Eye (tissue), 1 donor: ENCODE measurements around the gene OR1A2.
"Not testable (repeated sequence)": the region's sequence is repeated elsewhere in the genome, so short reads cannot be mapped to it uniquely, and the experiment has no call there.

ENCODE experiments used
- DNase-seq: peaks from one replicate; pipeline ENCODE4 v3.0.0-alpha.2; 2015

Gene OR1A2

DNA sequence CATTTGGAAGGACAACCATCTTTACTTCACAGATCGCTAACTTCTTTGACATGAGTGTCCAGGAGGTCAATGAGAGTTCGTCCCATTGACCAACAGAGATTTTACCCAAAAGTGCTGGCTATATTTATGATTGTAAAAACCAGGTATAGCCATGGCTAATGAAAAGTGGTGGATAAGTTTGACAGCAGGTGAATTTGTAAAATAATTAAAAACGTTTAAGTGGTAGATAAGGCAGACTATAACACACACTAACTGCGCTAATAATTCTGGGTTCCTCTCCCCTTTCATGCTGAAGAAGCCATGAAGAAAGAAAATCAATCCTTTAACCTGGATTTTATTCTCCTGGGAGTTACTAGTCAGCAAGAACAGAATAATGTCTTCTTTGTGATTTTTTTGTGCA, at the start of gene OR1A2:
Gene OR1A2, plus strand, starts transcription at position 301 of the 400 bp plus-strand sequence. Its CDS starts 0 bp downstream, at position 301.
- no peak for DNase-seq

- no peak for DNase-seq
Observed at GRCh38 chr17:3157218-3157617, 40.1 kb upstream of the OR1A2 start.

DNA sequence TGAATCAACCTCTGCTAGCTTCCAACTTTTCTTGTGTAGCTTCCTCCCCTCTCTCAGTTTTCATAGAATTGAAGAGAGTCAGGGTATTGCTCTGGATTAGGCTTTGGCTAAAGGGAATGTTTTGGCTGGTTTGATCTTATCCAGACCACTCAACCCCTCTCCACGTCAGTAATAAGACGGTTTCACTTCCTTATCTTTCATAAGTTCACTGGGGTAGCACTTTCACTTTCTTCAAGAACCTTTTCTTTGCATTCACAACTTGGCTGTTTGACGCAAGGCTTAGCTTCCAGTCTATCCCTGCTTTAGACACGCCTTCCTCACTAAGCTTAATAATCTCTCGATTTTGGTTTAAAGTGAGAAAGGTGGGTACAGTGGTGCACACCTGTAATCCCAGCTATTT, 29.7 kb upstream of the OR1A2 start:
- no peak for DNase-seq

GRCh38 chr17:3189961-3190360, 7.4 kb upstream of the OR1A2 start:
- DNase-seq = no peak

- no peak for DNase-seq
Observed at GRCh38 chr17:3207367-3207766, 10.0 kb downstream of the OR1A2 start, which contains the start of gene OR1A1. Gene OR1A1 (plus strand): TSS chr17:3207667. CDS start chr17:3215621, 7,954 bp downstream.

GRCh38 chr17:3208484-3208883, 11.2 kb downstream of the OR1A2 start:
- DNase-seq = no peak

GRCh38 chr17:3213001-3213400, 15.7 kb downstream of the OR1A2 start:
- no peak for DNase-seq

GRCh38 chr17:3213587-3213986, 16.3 kb downstream of the OR1A2 start:
- no peak for DNase-seq

- DNase-seq = not testable (repeated sequence)
Observed at GRCh38 chr17:3219978-3220377, 22.7 kb downstream of the OR1A2 start.

DNA sequence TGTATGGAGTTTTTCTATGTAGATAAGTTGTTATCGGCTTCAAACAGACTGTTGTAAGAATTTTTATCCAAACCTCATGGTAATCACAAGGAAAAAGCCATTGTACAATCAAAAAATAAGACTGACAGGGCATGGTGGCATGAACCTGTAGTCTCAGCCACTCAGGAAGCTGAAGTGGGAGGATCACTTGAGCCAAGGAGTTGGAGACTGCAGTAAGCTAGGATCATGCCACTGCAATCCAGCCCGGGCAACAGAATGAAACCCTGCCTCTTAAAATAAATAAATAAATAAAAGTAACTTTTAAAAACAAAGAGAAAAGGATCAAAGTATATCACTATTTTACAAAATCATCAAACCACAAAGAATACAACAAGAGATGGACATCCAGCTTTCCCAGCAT, 24.5 kb downstream of the OR1A2 start:
- no peak for DNase-seq

DNA sequence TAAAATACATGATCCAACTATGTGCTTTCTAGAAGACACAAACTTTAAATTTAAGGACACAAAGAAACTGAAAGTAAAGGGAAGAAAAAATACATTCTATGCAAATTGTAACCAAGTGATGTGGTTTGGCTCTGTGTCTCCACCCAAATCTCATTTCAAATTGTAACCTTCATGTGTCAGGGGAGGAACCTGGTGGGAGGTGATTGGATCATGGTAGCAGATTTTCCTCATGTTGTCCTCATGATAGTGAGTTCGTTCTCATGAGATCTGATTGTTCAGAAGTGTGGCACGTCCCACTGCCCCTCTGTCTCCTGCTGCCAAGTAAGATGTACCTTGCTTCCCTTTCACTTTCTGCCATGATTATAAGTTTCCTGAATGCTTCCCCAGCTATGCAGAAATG, 25.2 kb downstream of the OR1A2 start:
- no peak for DNase-seq

- not testable (repeated sequence) for DNase-seq
Observed at GRCh38 chr17:3224721-3225352, 27.5 kb downstream of the OR1A2 start.

GRCh38 chr17:3232300-3232699, 35.0 kb downstream of the OR1A2 start:
- DNase-seq = not testable (repeated sequence)

DNA sequence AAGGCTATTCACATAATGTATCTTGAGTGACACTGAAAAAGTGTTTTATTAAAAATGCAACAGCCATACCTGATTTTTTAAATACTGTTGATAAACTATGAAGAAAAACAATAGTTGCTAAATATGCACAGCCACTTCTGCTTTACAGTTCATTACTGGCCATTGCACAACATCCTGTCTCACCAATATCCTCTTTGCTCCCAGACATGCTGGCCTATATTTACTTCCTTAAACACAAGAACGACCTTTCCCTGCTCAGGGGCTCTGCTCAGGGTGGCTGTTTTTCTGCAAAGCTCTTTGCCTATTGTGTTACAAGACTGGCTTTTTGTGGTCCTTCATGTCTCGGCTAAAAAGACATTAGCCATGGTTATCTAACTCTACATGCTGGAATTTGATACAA, 41.4 kb downstream of the OR1A2 start:
- not testable (repeated sequence) for DNase-seq

DNA sequence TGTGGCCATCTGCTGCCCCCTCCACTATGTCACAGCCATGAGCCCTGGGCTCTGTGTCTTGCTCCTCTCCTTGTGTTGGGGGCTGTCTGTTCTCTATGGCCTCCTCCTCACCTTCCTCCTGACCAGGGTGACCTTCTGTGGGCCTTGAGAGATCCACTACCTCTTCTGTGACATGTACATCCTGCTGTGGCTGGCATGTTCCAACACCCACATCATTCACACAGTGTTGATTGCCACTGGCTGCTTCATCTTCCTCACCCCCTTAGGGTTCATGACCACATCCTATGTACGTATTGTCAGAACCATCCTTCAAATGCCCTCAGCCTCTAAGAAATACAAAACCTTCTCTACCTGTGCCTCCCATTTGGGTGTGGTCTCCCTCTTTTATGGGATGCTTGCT, 43.7 kb downstream of the OR1A2 start:
- DNase-seq = not testable (repeated sequence)

DNA sequence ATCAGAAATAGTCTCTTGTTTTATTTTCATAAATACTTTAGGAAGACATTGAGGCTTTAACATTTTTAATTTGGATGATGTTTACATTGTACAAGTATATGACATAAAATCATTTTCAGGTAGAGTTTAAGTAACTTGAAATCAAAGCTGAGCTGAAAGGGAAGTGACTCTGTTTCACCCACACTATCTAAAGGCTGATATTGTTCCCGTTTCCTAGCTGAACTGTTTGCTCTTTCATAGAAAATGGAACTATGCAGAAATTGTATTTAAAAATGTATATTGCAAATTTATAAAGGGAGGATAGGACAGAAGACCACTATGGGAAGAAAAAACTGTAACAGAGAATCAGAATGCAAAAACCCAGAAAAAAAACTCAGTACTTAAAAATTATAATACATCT, 47.5 kb downstream of the OR1A2 start:
- not testable (repeated sequence) for DNase-seq
